Ascending aorta (tissue), 2 donors: ENCODE measurements around the gene ARSB. TPM values are rescaled to one million over a fixed set of nuclear protein-coding genes. Genes with fewer than 3 reads are reported as not detected.

Experiments
- DNase-seq, 2 donors: peaks; one replicate each; pipeline ENCODE4 v3.0.0-alpha.2; 2019; ENCODE audit warnings: low spot score in 2 of 2
- H3K27ac ChIP-seq, 2 donors: fragments of 200-600 bp; sonication (generic); one replicate each; pipeline ENCODE4 v1.5.1; 2016 to 2017; ENCODE audit warnings: mild to moderate bottlenecking in 1 of 2
- H3K27me3 ChIP-seq: fragments of 200-600 bp; sonication (generic); one replicate; pipeline ENCODE4 v1.5.1; 2017
- H3K36me3 ChIP-seq, 2 donors: fragments of 200-600 bp; sonication (generic); one replicate each; pipeline ENCODE4 v1.5.1; 2016
- H3K4me1 ChIP-seq, 2 donors: fragments of 200-600 bp; sonication (generic); one replicate each; pipeline ENCODE4 v1.5.1; 2016 to 2017; ENCODE audit warnings: mild to moderate bottlenecking in 1 of 2
- H3K4me3 ChIP-seq, 2 donors: fragments of 200-600 bp; sonication (generic); one replicate each; pipeline ENCODE4 v1.5.1; 2016 to 2017; ENCODE audit warnings: mild to moderate bottlenecking in 1 of 2
- H3K9me3 ChIP-seq, 2 donors: fragments of 200-600 bp; sonication (generic); one replicate each; pipeline ENCODE4 v1.5.1; 2016
- CTCF ChIP-seq, 3 experiments: fragments of 200-600 bp in 2 of 3; fragments of 450-650 bp in 1 of 3; sonication (generic) in 2 of 3; IDR thresholded peaks; one replicate each; pipeline ENCODE4 v1.5.1; 2016 to 2019; ENCODE audit warnings: antibody characterized with exemption in 3 of 3, mild to moderate bottlenecking in 1 of 3, moderate library complexity in 1 of 3
- intact Hi-C: fragments of 100-400 bp; cut with DNase I; formaldehyde crosslinking; loops from one replicate; pipeline ENCODE4 v1.15.1; 2023
- total RNA-seq: library from RNA; depleted of rRNA; stranded (reverse); fragments of >200 nt; gene quantifications from one replicate; pipeline ENCODE4 v1.1.0, GENCODE V29; 2016

The ARSB gene
- total RNA-seq, 1 donor from 2014 or later = 18.6 TPM

- Histone ChIP-seq H3K27me3 (no peaks in the 10 kb centered on the region), H3K4me1 (peaks cover 0 to 6% of the 10 kb centered on the region in 2 donors), H3K4me3 (no peak overlapping the region), H3K27ac (no peak overlapping the region), H3K9me3 (no peaks in the 10 kb centered on the region), H3K36me3 (no peaks in the 10 kb centered on the region)
- intact Hi-C loops = no loop called here
- TF ChIP-seq CTCF (IDR thresholded peaks at IDR 0.05) = no peak
- DNase-seq = no peak
Measured at GRCh38 chr5:78997090-78997489, 12.0 kb upstream of the ARSB start.

- Histone ChIP-seq H3K27ac (no peak overlapping the region), H3K36me3 (no peaks in the 10 kb centered on the region), H3K4me1 (no peaks in the 10 kb centered on the region), H3K9me3 (no peaks in the 10 kb centered on the region), H3K27me3 (no peaks in the 10 kb centered on the region), H3K4me3 (no peak overlapping the region)
- DNase-seq = no peak
- intact Hi-C loops = no loop called here
- TF ChIP-seq CTCF (IDR thresholded peaks at IDR 0.05) = no peak
Measured at GRCh38 chr5:78995521-78996007, 10.5 kb upstream of the ARSB start.

- H3K4me3 ChIP-seq = no peak overlapping the region
- intact Hi-C loops = no loop called here
Measured at GRCh38 chr5:78993165-78993564, 8.1 kb upstream of the ARSB start.

GRCh38 chr5:78992146-78992545, 7.0 kb upstream of the ARSB start:
- TF ChIP-seq CTCF (IDR thresholded peaks at IDR 0.05) = no peak
- H3K9me3 ChIP-seq = no peaks in the 10 kb centered on the region
- H3K4me3 ChIP-seq = no peak overlapping the region
- no peaks in the 10 kb centered on the region for H3K36me3 ChIP-seq
- DNase-seq = no peak
- no peaks in the 10 kb centered on the region for H3K27me3 ChIP-seq
- intact Hi-C loops = no loop called here
- H3K27ac ChIP-seq = no peak overlapping the region
- no peaks in the 10 kb centered on the region for H3K4me1 ChIP-seq

More at GRCh38 chr5:78993165-78993564, 8.1 kb upstream of the ARSB start:
- Histone ChIP-seq H3K27me3 (no peaks in the 10 kb centered on the region), H3K36me3 (no peaks in the 10 kb centered on the region), H3K9me3 (no peaks in the 10 kb centered on the region), H3K4me1 (no peaks in the 10 kb centered on the region), H3K27ac (no peak overlapping the region)
- no peak for DNase-seq
- TF ChIP-seq CTCF (IDR thresholded peaks at IDR 0.05) = no peak

GRCh38 chr5:78989080-78989479, 4.0 kb upstream of the ARSB start:
- H3K4me1 ChIP-seq = peaks cover 0 to 6% of the 10 kb centered on the region in 2 donors
- no peak for TF ChIP-seq CTCF (IDR thresholded peaks at IDR 0.05)
- intact Hi-C loops = loop anchor here (5.0 to 10.0 kb wide), 3 partner anchors 248 to 694 kb away; partner anchors contain the start of genes AP3B1, JMY and LHFPL2
- H3K27me3 ChIP-seq = no peaks in the 10 kb centered on the region
- no peaks in the 10 kb centered on the region for H3K36me3 ChIP-seq
- no peaks in the 10 kb centered on the region for H3K9me3 ChIP-seq
- H3K4me3 ChIP-seq = no peak overlapping the region
- DNase-seq = no peak
- H3K27ac ChIP-seq = no peak overlapping the region
